Suprapubic skin (tissue), 4 donors: ENCODE data around the gene MYMK. TPM values are rescaled to one million over a fixed set of nuclear protein-coding genes. Genes with fewer than 3 reads are reported as not detected.

Experiments used
- DNase-seq, 2 donors: peaks; one replicate each; pipeline ENCODE4 v3.0.0-alpha.2; 2019; ENCODE audit warnings: low spot score in 2 of 2
- H3K27ac ChIP-seq: fragments of 200-600 bp; sonication (generic); one replicate; pipeline ENCODE4 v1.5.1; 2019
- H3K27me3 ChIP-seq: fragments of 200-600 bp; sonication (generic); one replicate; pipeline ENCODE4 v1.5.1; 2019
- H3K36me3 ChIP-seq: fragments of 200-600 bp; sonication (generic); one replicate; pipeline ENCODE4 v1.5.1; 2019
- H3K4me1 ChIP-seq: fragments of 200-600 bp; sonication (generic); one replicate; pipeline ENCODE4 v1.5.1; 2019
- H3K4me3 ChIP-seq: fragments of 200-600 bp; sonication (generic); one replicate; pipeline ENCODE4 v1.5.1; 2019; ENCODE audit warnings: mild to moderate bottlenecking
- H3K9me3 ChIP-seq: fragments of 200-600 bp; sonication (generic); one replicate; pipeline ENCODE4 v1.5.1; 2019
- EP300 ChIP-seq: sonication (generic); formaldehyde crosslinking; IDR thresholded peaks from one replicate; pipeline ENCODE4 v1.6.1; 2017; ENCODE audit warnings: antibody characterized with exemption
- POLR2A ChIP-seq, 2 donors: fragments of 450-650 bp; IDR thresholded peaks; one replicate each; pipeline ENCODE4 v1.6.1; 2017; ENCODE audit warnings: antibody characterized with exemption in 2 of 2, mild to moderate bottlenecking in 2 of 2, moderate library complexity in 2 of 2
- POLR2AphosphoS5 ChIP-seq, 3 donors: sonication (generic); formaldehyde crosslinking; IDR thresholded peaks; one replicate each; pipeline ENCODE4 v1.6.1; 2017; ENCODE audit warnings: antibody characterized with exemption in 3 of 3
- WGBS: methylation state at CpG from one replicate; pipeline ENCODE4 v1.1.5; 2018; 5-methylcytosine and 5-hydroxymethylcytosine counted together
- total RNA-seq, 4 donors: library from RNA; depleted of rRNA; stranded (reverse); fragments of >200 nt; gene quantifications; one replicate each; pipeline ENCODE4 v1.1.0, GENCODE V29; 2016
- TF ChIP-seq, protein P1 (sequence below), 2 donors: fragments of 200-600 bp in 1 of 2; fragments of 450-650 bp in 1 of 2; sonication (generic) in 1 of 2; IDR thresholded peaks; one replicate each; pipeline ENCODE4 v1.5.1; 2016 to 2019; ENCODE audit warnings: antibody characterized with exemption in 2 of 2, mild to moderate bottlenecking in 1 of 2, moderate library complexity in 1 of 2

Gene MYMK
- total RNA-seq, 4 donors from 2014 or later = not detected

DNA sequence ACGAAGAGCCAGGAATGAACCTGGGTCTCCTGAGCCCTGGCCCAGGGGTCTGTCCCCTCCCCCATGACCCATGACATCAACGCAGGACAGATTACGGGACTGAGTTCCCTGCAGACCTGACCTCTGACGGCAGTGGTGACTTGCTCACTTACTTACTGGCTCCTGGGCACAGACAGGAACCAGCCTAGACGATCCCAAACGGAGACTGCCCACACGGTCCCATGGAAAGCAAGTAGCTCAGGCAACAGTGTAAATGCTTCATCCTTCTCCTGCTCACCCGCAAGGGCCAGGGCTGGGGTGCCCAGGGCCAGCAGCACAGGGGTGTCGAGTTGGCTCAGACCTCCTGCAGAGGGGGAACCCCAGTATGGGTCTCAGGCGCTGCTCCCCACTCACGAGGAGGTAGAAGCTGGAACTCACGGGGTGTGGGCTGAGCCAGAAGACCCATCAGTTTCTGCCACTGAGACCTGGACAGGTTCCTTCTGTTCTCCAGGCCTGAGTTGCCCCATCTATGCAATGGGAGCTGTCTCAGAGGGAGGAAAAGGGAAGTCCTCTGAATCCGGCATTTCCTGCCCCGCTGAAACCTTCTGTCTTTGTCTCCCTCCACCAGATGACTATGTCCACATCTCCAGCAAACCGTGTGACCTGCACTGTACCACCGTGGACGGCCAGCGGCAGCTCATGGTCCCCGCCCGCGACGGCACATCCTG lies 15.4 kb upstream of the MYMK start:
- no peak for TF ChIP-seq EP300
- TF ChIP-seq POLR2A (IDR thresholded peaks at IDR 0.05) = no peak
- TF ChIP-seq POLR2AphosphoS5 (IDR thresholded peaks at IDR 0.05) = no peak
- TF ChIP-seq, protein P1, sequence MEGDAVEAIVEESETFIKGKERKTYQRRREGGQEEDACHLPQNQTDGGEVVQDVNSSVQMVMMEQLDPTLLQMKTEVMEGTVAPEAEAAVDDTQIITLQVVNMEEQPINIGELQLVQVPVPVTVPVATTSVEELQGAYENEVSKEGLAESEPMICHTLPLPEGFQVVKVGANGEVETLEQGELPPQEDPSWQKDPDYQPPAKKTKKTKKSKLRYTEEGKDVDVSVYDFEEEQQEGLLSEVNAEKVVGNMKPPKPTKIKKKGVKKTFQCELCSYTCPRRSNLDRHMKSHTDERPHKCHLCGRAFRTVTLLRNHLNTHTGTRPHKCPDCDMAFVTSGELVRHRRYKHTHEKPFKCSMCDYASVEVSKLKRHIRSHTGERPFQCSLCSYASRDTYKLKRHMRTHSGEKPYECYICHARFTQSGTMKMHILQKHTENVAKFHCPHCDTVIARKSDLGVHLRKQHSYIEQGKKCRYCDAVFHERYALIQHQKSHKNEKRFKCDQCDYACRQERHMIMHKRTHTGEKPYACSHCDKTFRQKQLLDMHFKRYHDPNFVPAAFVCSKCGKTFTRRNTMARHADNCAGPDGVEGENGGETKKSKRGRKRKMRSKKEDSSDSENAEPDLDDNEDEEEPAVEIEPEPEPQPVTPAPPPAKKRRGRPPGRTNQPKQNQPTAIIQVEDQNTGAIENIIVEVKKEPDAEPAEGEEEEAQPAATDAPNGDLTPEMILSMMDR (IDR thresholded peaks at IDR 0.05) = no peak
- Histone ChIP-seq H3K27ac (no peak overlapping the region), H3K4me3 (peak overlapping the region; percentile 20), H3K27me3 (peaks cover 11% of the 10 kb centered on the region), H3K36me3 (no peaks in the 10 kb centered on the region), H3K9me3 (no peaks in the 10 kb centered on the region), H3K4me1 (peaks cover 21% of the 10 kb centered on the region)
- DNase-seq = no peak
- 69% methylated on average over 21 of the region's 22 CpGs for WGBS

DNA sequence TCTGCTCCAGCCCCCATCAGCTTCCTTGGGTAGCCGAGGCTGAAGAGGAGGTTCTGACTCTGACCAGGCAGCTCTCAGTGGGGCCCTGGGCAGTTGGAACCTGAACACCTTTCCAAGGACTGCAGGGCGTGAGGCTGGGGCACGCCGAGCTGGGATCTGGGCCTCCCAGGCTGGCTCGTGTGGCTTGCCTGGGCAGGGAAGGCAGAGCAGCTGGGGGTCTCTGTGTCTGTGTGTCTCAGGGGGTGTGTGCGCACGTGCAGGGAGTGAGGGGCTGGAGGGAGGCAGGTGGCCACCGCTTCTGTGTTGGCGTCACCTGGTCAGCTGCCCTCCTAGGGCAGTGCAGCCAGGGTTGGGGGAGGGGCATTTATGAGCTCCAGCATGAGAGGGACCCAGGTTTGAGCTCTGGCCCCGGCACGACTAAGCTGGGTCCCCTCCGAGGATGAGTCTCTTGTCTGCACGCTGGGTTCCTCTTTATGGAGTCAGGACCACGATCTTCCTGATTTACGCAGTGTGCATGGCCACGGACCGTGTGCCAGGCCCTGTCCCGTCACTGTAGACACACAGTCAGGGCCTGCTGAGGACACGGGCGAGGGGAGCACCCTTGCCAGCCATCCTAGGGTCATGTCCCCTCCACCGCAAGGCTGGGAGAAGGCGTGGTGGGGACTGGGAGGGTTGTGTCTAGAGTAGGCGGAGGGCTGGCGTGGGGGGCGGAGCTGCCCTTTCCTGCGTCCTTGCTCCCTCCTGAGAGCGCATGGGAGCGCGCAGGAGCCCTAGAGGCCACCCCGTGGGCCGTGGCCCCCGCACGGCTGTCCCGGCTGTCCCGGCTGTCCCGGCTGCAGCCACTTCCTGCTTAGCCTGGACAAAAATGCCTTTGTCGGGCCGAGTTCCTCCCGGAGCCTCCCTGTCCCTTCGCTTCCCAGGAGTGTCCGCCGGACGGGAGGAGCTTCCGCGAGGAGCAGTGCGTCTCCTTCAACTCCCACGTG lies 14.4 kb upstream of the MYMK start:
- Histone ChIP-seq H3K4me3 (peak overlapping the region; percentile 20), H3K27me3 (peaks cover 21% of the 10 kb centered on the region), H3K4me1 (peaks cover 31% of the 10 kb centered on the region), H3K9me3 (no peaks in the 10 kb centered on the region), H3K36me3 (no peaks in the 10 kb centered on the region), H3K27ac (no peak overlapping the region)
- no peak for DNase-seq
- 43% methylated on average over 21 of the region's 47 CpGs for WGBS
- TF ChIP-seq EP300 (no peak), POLR2A (IDR thresholded peaks at IDR 0.05) (no peak), POLR2AphosphoS5 (IDR thresholded peaks at IDR 0.05) (no peak)
- TF ChIP-seq, protein P1 (IDR thresholded peaks at IDR 0.05) = no peak

DNA sequence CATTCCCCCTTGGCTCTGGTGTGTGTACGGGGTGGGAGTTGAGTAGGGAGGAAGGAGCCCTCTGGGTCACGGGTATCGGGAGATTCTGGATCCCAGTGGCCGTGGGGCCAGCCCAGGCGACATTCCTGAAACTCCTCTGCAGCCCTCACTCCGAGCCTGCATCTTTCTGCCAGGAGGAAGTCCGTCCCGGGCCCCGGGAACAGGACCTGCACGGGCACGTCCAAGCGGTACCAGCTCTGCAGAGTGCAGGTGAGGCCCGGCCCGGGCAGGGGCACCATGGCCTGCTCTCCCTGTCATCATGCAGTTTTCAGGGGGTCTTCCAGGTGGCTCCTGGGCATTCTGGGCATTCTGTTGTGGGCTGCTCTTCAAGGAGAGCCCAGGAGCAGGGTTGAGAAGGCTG lies 13.4 kb upstream of the MYMK start:
- no peak for DNase-seq
- H3K27ac ChIP-seq = no peak overlapping the region
- peaks cover 38% of the 10 kb centered on the region for H3K4me1 ChIP-seq
- H3K9me3 ChIP-seq = no peaks in the 10 kb centered on the region
- TF ChIP-seq EP300 (no peak), POLR2A (IDR thresholded peaks at IDR 0.05) (no peak), POLR2AphosphoS5 (IDR thresholded peaks at IDR 0.05) (no peak)
- TF ChIP-seq, protein P1 (IDR thresholded peaks at IDR 0.05) = no peak
- no peak overlapping the region for H3K4me3 ChIP-seq
- no CpG with 5 or more reads among the region's 14 CpGs for WGBS
- H3K27me3 ChIP-seq = peaks cover 31% of the 10 kb centered on the region
- H3K36me3 ChIP-seq = no peaks in the 10 kb centered on the region

DNA sequence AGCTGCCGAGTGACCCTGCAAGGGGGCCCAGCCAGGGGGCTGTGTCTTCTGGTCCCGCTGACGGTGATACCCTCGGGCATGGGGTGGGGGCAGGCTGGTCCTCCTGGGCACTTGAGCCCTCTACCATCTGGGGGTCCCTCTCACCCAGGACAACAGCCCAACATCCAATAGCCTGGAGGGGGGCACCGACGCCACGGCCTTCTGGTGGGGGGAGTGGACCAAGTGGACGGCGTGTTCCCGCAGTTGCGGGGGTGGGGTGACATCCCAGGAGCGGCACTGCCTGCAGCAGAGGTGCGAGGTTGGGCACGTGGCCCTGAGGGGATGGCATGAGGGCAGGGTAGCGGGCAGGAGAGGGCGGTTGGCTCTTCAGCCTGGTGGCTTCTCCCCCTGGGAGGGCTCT lies 12.5 kb upstream of the MYMK start:
- H3K4me3 ChIP-seq = no peak overlapping the region
- H3K9me3 ChIP-seq = no peaks in the 10 kb centered on the region
- no peaks in the 10 kb centered on the region for H3K36me3 ChIP-seq
- TF ChIP-seq POLR2A (IDR thresholded peaks at IDR 0.05) (no peak), POLR2AphosphoS5 (IDR thresholded peaks at IDR 0.05) (no peak), EP300 (no peak)
- TF ChIP-seq, protein P1 (IDR thresholded peaks at IDR 0.05) = no peak
- H3K27ac ChIP-seq = no peak overlapping the region
- peaks cover 37% of the 10 kb centered on the region for H3K27me3 ChIP-seq
- peaks cover 38% of the 10 kb centered on the region for H3K4me1 ChIP-seq
- DNase-seq = no peak
- WGBS = 97% methylated on average over 9 of the region's 16 CpGs

DNA sequence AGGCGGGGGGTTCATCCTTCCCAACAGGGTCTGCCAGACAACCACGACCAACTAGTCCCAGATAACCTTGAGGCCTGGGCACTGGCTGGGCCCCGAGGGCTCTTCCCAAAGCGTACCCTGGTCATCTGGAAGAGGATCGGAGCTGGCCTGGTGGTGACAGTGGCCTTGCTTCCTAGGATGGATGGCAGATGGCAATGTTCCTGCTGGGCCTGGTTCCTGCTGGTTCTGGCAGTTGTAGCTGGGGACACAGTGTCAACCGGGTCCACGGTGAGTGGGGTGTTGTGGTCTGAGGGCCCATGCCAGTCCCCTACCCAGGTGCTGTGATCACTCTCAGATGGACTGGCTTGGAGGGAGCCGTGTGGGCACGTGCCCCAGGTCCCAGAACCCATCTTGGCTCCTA lies 11.8 kb upstream of the MYMK start:
- WGBS = 93% methylated on average over 3 of the region's 9 CpGs
- TF ChIP-seq POLR2AphosphoS5 (IDR thresholded peaks at IDR 0.05) (no peak), EP300 (no peak), POLR2A (IDR thresholded peaks at IDR 0.05) (no peak)
- TF ChIP-seq, protein P1 (IDR thresholded peaks at IDR 0.05) = no peak
- Histone ChIP-seq H3K36me3 (no peaks in the 10 kb centered on the region), H3K9me3 (no peaks in the 10 kb centered on the region), H3K27me3 (peaks cover 44% of the 10 kb centered on the region), H3K4me3 (no peak overlapping the region), H3K27ac (no peak overlapping the region), H3K4me1 (peaks cover 38% of the 10 kb centered on the region)
- no peak for DNase-seq
